Motor neuron (in vitro differentiated cells): ENCODE results near the gene ATOH8. TPM values are rescaled to one million over a fixed set of nuclear protein-coding genes. Genes with fewer than 3 reads are reported as not detected.
"Not testable (repeated sequence)": the region's sequence is repeated elsewhere in the genome, so short reads cannot be mapped to it uniquely, and the experiment has no call there.

Experiments used
- ATAC-seq, 8 experiments: fragments of 200-7000 bp; cut with Tn5 transposase; replicated peaks in 6 of 8; 2 replicates each; pipeline ENCODE4 v1.8.0; 2021; ENCODE audit warnings: mild to moderate bottlenecking in 8 of 8, moderate library complexity in 8 of 8
- H3K27ac ChIP-seq, 2 donors: fragments of 250-450 bp; sonication (Bioruptor Pico); 2 replicates each; pipeline ENCODE4 v1.9.0; 2021; ENCODE audit warnings: antibody characterized with exemption in 2 of 2, mild to moderate bottlenecking in 2 of 2, moderate library complexity in 1 of 2
- H3K4me1 ChIP-seq, 2 donors: fragments of 250-450 bp; sonication (Bioruptor Pico); replicated peaks in 1 of 2; 2 replicates each; pipeline ENCODE4 v1.6.1; 2021; ENCODE audit warnings: antibody characterized with exemption in 2 of 2, mild to moderate bottlenecking in 2 of 2, moderate library complexity in 1 of 2
- H3K4me3 ChIP-seq, 5 donors: fragments of 250-450 bp; sonication (Bioruptor Pico); 2 replicates each; pipeline ENCODE4 v1.9.0; 2021; ENCODE audit warnings: antibody characterized with exemption in 5 of 5, mild to moderate bottlenecking in 5 of 5, moderate library complexity in 4 of 5
- WGBS, 10 experiments: fragments of 450-650 bp; shearing (Covaris generic); methylation state at CpG; one replicate each; pipeline ENCODE4 v1.0.0; 2022; 5-methylcytosine and 5-hydroxymethylcytosine counted together
- in situ Hi-C, 9 experiments: fragments of 400-800 bp; cut with MboI; loops; one replicate each; pipeline ENCODE4 v1.15.0; 2021; ENCODE audit warnings: low sequenced_read_pairs in 9 of 9, low pct_unique_long_range_greater_than_20kb in 2 of 9; ENCODE audit not compliant: unreplicated experiment in 9 of 9
- total RNA-seq, 8 experiments: library from RNA; unstranded; fragments of 300-600 nt; gene quantifications; 2 replicates each; pipeline versions ENCODE4 v1.2.3 to v1.2.4, GENCODE V29; 2022

ATOH8 gene
- total RNA-seq, 8 experiments from 2014 or later: 0.71 to 8.6 (median 1.8) TPM

- ATAC-seq: no peak
- no peak overlapping the region for H3K27ac ChIP-seq
- no peaks in the 10 kb centered on the region for H3K4me1 ChIP-seq
- in situ Hi-C loops: loop anchor here in 1 of 9 experiments (25.0 kb wide), 1 partner anchor 101 kb away; no protein-coding TSS in a partner anchor
- 40 to 100% (median 80%) methylated on average over 1 to 2 of the region's 8 CpGs; no CpG with 5 or more reads in 5 of the 10 experiments for WGBS, 10 experiments
- H3K4me3 ChIP-seq: no peak overlapping the region
Measured at GRCh38 chr2:85711578-85712060, 42.2 kb upstream of the ATOH8 start.

GRCh38 chr2:85712336-85712735, 41.5 kb upstream of the ATOH8 start:
- in situ Hi-C loops: loop anchor here in 1 of 9 experiments (25.0 kb wide), 1 partner anchor 100 kb away; no protein-coding TSS in a partner anchor
- WGBS, 10 experiments: 45 to 100% (median 75%) methylated on average over 1 to 5 of the region's 15 CpGs; no CpG with 5 or more reads in 3 of the 10 experiments
- ATAC-seq: no peak

GRCh38 chr2:85712849-85713612, 40.8 kb upstream of the ATOH8 start:
- in situ Hi-C loops: loop anchor here in 1 of 9 experiments (25.0 kb wide), 1 partner anchor 99 kb away; no protein-coding TSS in a partner anchor
- Histone ChIP-seq H3K4me1 (no peaks in the 10 kb centered on the region), H3K27ac (no peak overlapping the region), H3K4me3 (no peak overlapping the region)
- peak in 3 of 8 experiments; percentile 38 to 95 (median 76) for ATAC-seq
- WGBS, 10 experiments: 25 to 93% (median 71%) methylated on average over 1 to 5 of the region's 9 CpGs; no CpG with 5 or more reads in 4 of the 10 experiments

More at GRCh38 chr2:85712336-85712735, 41.5 kb upstream of the ATOH8 start:
- no peak overlapping the region for H3K27ac ChIP-seq
- no peaks in the 10 kb centered on the region for H3K4me1 ChIP-seq
- no peak overlapping the region for H3K4me3 ChIP-seq

- Histone ChIP-seq H3K27ac (no peak overlapping the region), H3K4me3 (no peak overlapping the region), H3K4me1 (no peaks in the 10 kb centered on the region)
- ATAC-seq: no peak
- in situ Hi-C loops: loop anchor here in 1 of 9 experiments (25.0 kb wide), 1 partner anchor 98 kb away; no protein-coding TSS in a partner anchor
- 14 to 86% (median 75%) methylated on average over 1 to 4 of the region's 5 CpGs; no CpG with 5 or more reads in 3 of the 10 experiments for WGBS, 10 experiments
Measured at GRCh38 chr2:85713836-85714235, 40.0 kb upstream of the ATOH8 start.

- not testable (repeated sequence) for H3K27ac ChIP-seq, ATAC-seq, H3K4me1 ChIP-seq, H3K4me3 ChIP-seq
- in situ Hi-C loops: loop anchor here in 1 of 9 experiments (25.0 kb wide), 1 partner anchor 98 kb away; no protein-coding TSS in a partner anchor
- 36 to 93% (median 79%) methylated on average over 2 to 7 of the region's 7 CpGs; no CpG with 5 or more reads in 4 of the 10 experiments for WGBS, 10 experiments
Measured at GRCh38 chr2:85714421-85714820, 39.4 kb upstream of the ATOH8 start.

- Histone ChIP-seq H3K4me1 (no peaks in the 10 kb centered on the region), H3K4me3 (no peak overlapping the region), H3K27ac (no peak overlapping the region)
- in situ Hi-C loops: loop anchor here in 1 of 9 experiments (25.0 kb wide), 1 partner anchor 97 kb away; no protein-coding TSS in a partner anchor
- no peak for ATAC-seq
- 67 to 89% (median 78%) methylated on average over 1 to 8 of the region's 8 CpGs for WGBS, 10 experiments
Measured at GRCh38 chr2:85714841-85715240, 39.0 kb upstream of the ATOH8 start.

GRCh38 chr2:85716346-85716914, 37.4 kb upstream of the ATOH8 start:
- in situ Hi-C loops: loop anchor here in 1 of 9 experiments (25.0 kb wide), 1 partner anchor 96 kb away; no protein-coding TSS in a partner anchor
- H3K4me3 ChIP-seq: no peak overlapping the region
- ATAC-seq: no peak
- H3K27ac ChIP-seq: no peak overlapping the region
- 80 to 100% (median 94%) methylated on average over 1 to 9 of the region's 13 CpGs; no CpG with 5 or more reads in 2 of the 10 experiments for WGBS, 10 experiments
- no peaks in the 10 kb centered on the region for H3K4me1 ChIP-seq

GRCh38 chr2:85717308-85718008, 36.3 kb upstream of the ATOH8 start:
- 6 to 87% (median 73%) methylated on average over 1 to 15 of the region's 15 CpGs for WGBS, 10 experiments
- no peak overlapping the region for H3K27ac ChIP-seq
- in situ Hi-C loops: loop anchor here in 1 of 9 experiments (25.0 kb wide), 1 partner anchor 95 kb away; no protein-coding TSS in a partner anchor
- peak in 3 of 8 experiments; percentile 96 to 99 (median 97) for ATAC-seq
- H3K4me1 ChIP-seq: no peaks in the 10 kb centered on the region
- no peak overlapping the region for H3K4me3 ChIP-seq

GRCh38 chr2:85718009-85718391, 35.8 kb upstream of the ATOH8 start:
- ATAC-seq: peak in 3 of 8 experiments; percentile 16 to 80 (median 45)
- Histone ChIP-seq H3K4me1 (no peaks in the 10 kb centered on the region), H3K4me3 (no peak overlapping the region), H3K27ac (no peak overlapping the region)
- WGBS, 10 experiments: 29 to 100% (median 73%) methylated on average over 1 to 7 of the region's 7 CpGs
- in situ Hi-C loops: loop anchor here in 1 of 9 experiments (25.0 kb wide), 1 partner anchor 94 kb away; no protein-coding TSS in a partner anchor

- in situ Hi-C loops: loop anchor here in 1 of 9 experiments (25.0 kb wide), 1 partner anchor 93 kb away; no protein-coding TSS in a partner anchor
- no peak for ATAC-seq
- 70 to 100% (median 85%) methylated on average over 1 to 5 of the region's 10 CpGs; no CpG with 5 or more reads in 5 of the 10 experiments for WGBS, 10 experiments
- Histone ChIP-seq H3K4me1 (no peaks in the 10 kb centered on the region), H3K27ac (no peak overlapping the region), H3K4me3 (no peak overlapping the region)
Measured at GRCh38 chr2:85718885-85719492, 34.8 kb upstream of the ATOH8 start.

GRCh38 chr2:85719609-85720240, 34.1 kb upstream of the ATOH8 start:
- no peak for ATAC-seq
- WGBS, 10 experiments: 81 to 100% (median 90%) methylated on average over 1 to 4 of the region's 6 CpGs; no CpG with 5 or more reads in 1 of the 10 experiments
- Histone ChIP-seq H3K4me3 (no peak overlapping the region), H3K27ac (no peak overlapping the region), H3K4me1 (no peaks in the 10 kb centered on the region)
- in situ Hi-C loops: loop anchor here in 4 of 9 experiments (10.0 to 25.0 kb wide), 2 partner anchors 93 to 95 kb away; no protein-coding TSS in a partner anchor
